H9 (cell line): ENCODE results near the gene PRICKLE3. TPM values are rescaled to one million over a fixed set of nuclear protein-coding genes. Genes with fewer than 3 reads are reported as not detected.

Experiments used
- DNase-seq: peaks from one replicate; pipeline ENCODE4 v3.0.0-alpha.2; 2017
- H2AFZ ChIP-seq: one replicate; pipeline ENCODE4 v1.6.1; 2013; ENCODE audit warnings: mild to moderate bottlenecking, low read length, control low read depth, moderate library complexity
- H2AK5ac ChIP-seq: 2 replicates; pipeline ENCODE4 v1.6.1; 2013; ENCODE audit warnings: low read length, control low read depth, mixed read lengths; ENCODE audit not compliant: insufficient read length
- H2BK120ac ChIP-seq: one replicate; pipeline ENCODE4 v1.6.1; 2013; ENCODE audit warnings: low read depth, mild to moderate bottlenecking, low read length, control low read depth, inconsistent platforms; ENCODE audit not compliant: poor library complexity, severe bottlenecking
- H2BK12ac ChIP-seq: 2 replicates; pipeline ENCODE4 v1.6.1; 2013; ENCODE audit warnings: low read length, control low read depth, mixed read lengths, low read depth; ENCODE audit not compliant: insufficient read length
- H2BK15ac ChIP-seq: 2 replicates; pipeline ENCODE4 v1.6.1; 2013; ENCODE audit warnings: low read depth, low read length, control low read depth
- H2BK20ac ChIP-seq: one replicate; pipeline ENCODE4 v1.6.1; 2013; ENCODE audit warnings: low read depth, mild to moderate bottlenecking, low read length, control low read depth, inconsistent platforms; ENCODE audit not compliant: poor library complexity, severe bottlenecking
- H2BK5ac ChIP-seq: 2 replicates; pipeline ENCODE4 v1.6.1; 2013; ENCODE audit warnings: low read length, control low read depth, mixed read lengths; ENCODE audit not compliant: insufficient read length
- H3K14ac ChIP-seq: 2 replicates; pipeline ENCODE4 v1.6.1; 2013; ENCODE audit warnings: low read length, control low read depth; ENCODE audit not compliant: insufficient read depth
- H3K18ac ChIP-seq: 2 replicates; pipeline ENCODE4 v1.6.1; 2013; ENCODE audit warnings: low read depth, mild to moderate bottlenecking, mixed read lengths, low read length, control low read depth; ENCODE audit not compliant: insufficient read length
- H3K23ac ChIP-seq: 2 replicates; pipeline ENCODE4 v1.6.1; 2013; ENCODE audit warnings: low read length, control low read depth, mixed read lengths, low read depth; ENCODE audit not compliant: insufficient read length
- H3K23me2 ChIP-seq: 2 replicates; pipeline ENCODE4 v1.6.1; 2013; ENCODE audit warnings: low read depth, mild to moderate bottlenecking, mixed read lengths, low read length, control low read depth; ENCODE audit not compliant: insufficient read length, poor library complexity, severe bottlenecking
- H3K27ac ChIP-seq: 2 replicates; pipeline ENCODE4 v1.5.1; 2013; ENCODE audit warnings: low read length, control low read depth, mixed read lengths, low read depth; ENCODE audit not compliant: insufficient read length
- H3K27me3 ChIP-seq: 2 replicates; pipeline ENCODE4 v1.6.1; 2013; ENCODE audit warnings: low read length, control low read depth, inconsistent platforms; ENCODE audit not compliant: insufficient read depth
- H3K4ac ChIP-seq: 2 replicates; pipeline ENCODE4 v1.6.1; 2013; ENCODE audit warnings: low read depth, mild to moderate bottlenecking, control low read depth, inconsistent platforms, low read length, moderate library complexity
- H3K4me1 ChIP-seq: 2 replicates; pipeline ENCODE4 v1.6.1; 2013; ENCODE audit warnings: low read length, control low read depth, inconsistent platforms; ENCODE audit not compliant: insufficient read depth
- H3K4me2 ChIP-seq: 2 replicates; pipeline ENCODE4 v1.6.1; 2013; ENCODE audit warnings: low read length, control low read depth, mixed read lengths; ENCODE audit not compliant: insufficient read length, insufficient read depth
- H3K56ac ChIP-seq: 2 replicates; pipeline ENCODE4 v1.6.1; 2013; ENCODE audit warnings: low read depth, mild to moderate bottlenecking, mixed read lengths, low read length, control low read depth; ENCODE audit not compliant: insufficient read length
- H3K79me1 ChIP-seq: 2 replicates; pipeline ENCODE4 v1.6.1; 2013; ENCODE audit warnings: low read depth, mild to moderate bottlenecking, moderate library complexity, low read length, control low read depth, inconsistent platforms; ENCODE audit not compliant: insufficient read depth, poor library complexity, severe bottlenecking
- H3K79me2 ChIP-seq: 2 replicates; pipeline ENCODE4 v1.6.1; 2013; ENCODE audit warnings: low read length, control low read depth, inconsistent platforms; ENCODE audit not compliant: insufficient read depth
- H3K9ac ChIP-seq: 2 replicates; pipeline ENCODE4 v1.6.1; 2013; ENCODE audit warnings: low read length, control low read depth, mixed read lengths; ENCODE audit not compliant: insufficient read length; ENCODE audit errors: extremely low read depth
- H3K9me3 ChIP-seq: one replicate; pipeline ENCODE4 v1.6.1; 2013; ENCODE audit warnings: low read depth, low read length, inconsistent platforms; ENCODE audit not compliant: control insufficient read depth
- H3T11ph ChIP-seq: one replicate; pipeline ENCODE4 v1.6.1; 2013; ENCODE audit warnings: mild to moderate bottlenecking, low read length, control low read depth, inconsistent platforms
- H4K20me1 ChIP-seq: one replicate; pipeline ENCODE4 v1.6.1; 2013; ENCODE audit not compliant: control insufficient read depth, insufficient read length, insufficient read depth
- H4K5ac ChIP-seq: 2 replicates; pipeline ENCODE4 v1.6.1; 2013; ENCODE audit warnings: low read depth, mild to moderate bottlenecking, mixed read lengths, low read length, control low read depth; ENCODE audit not compliant: insufficient read length
- H4K8ac ChIP-seq: replicated peaks from 2 replicates; pipeline ENCODE4 v1.6.1; 2013; ENCODE audit warnings: low read length, control low read depth, mixed read lengths, low read depth; ENCODE audit not compliant: insufficient read length
- H4K91ac ChIP-seq: 2 replicates; pipeline ENCODE4 v1.6.1; 2013; ENCODE audit warnings: low read depth, mild to moderate bottlenecking, moderate library complexity, mixed read lengths, low read length, control low read depth; ENCODE audit not compliant: insufficient read length
- H3K27ac Mint-ChIP-seq, 3 experiments: 2 replicates in 2 of 3; 3 replicates in 1 of 3; pipeline ENCODE4 v1.8.0; 2020 to 2021; ENCODE audit warnings: mixed read lengths in 3 of 3, mild to moderate bottlenecking in 1 of 3, moderate library complexity in 1 of 3
- H3K27me3 Mint-ChIP-seq: 2 replicates; pipeline ENCODE4 v1.8.0; 2021; ENCODE audit warnings: low read depth, mild to moderate bottlenecking, moderate library complexity, mixed read lengths
- H3K36me3 Mint-ChIP-seq, 3 experiments: 2 replicates in 2 of 3; 3 replicates in 1 of 3; pipeline ENCODE4 v1.8.0; 2020 to 2021; ENCODE audit warnings: low read depth in 3 of 3, mixed read lengths in 3 of 3; ENCODE audit not compliant: insufficient read depth in 1 of 3
- H3K4me1 Mint-ChIP-seq, 2 experiments: 2 replicates each; pipeline ENCODE4 v1.8.0; 2020; ENCODE audit warnings: mixed read lengths in 2 of 2
- H3K4me3 Mint-ChIP-seq, 2 experiments: 2 replicates in 1 of 2; 3 replicates in 1 of 2; pipeline ENCODE4 v1.8.0; 2020 to 2021; ENCODE audit warnings: mild to moderate bottlenecking in 2 of 2, mixed read lengths in 2 of 2, moderate library complexity in 1 of 2
- H3K9me3 Mint-ChIP-seq, 2 experiments: 2 replicates in 1 of 2; 3 replicates in 1 of 2; pipeline ENCODE4 v1.8.0; 2020; ENCODE audit warnings: mild to moderate bottlenecking in 2 of 2, mixed read lengths in 2 of 2, moderate library complexity in 1 of 2
- CTCF ChIP-seq: fragments of 200-600 bp; sonication (generic); conservative IDR thresholded peaks from 3 replicates; pipeline ENCODE4 v1.8.0; 2021; ENCODE audit warnings: antibody characterized with exemption, mild to moderate bottlenecking
- WGBS: extraction: QIAGEN DNeasy Blood & Tissue Kit; methylation state at CpG from one replicate; pipeline ENCODE4 v1.1.7; 2013; ENCODE audit warnings: missing lambda C conversion rate, low lambda C conversion rate, mixed read lengths; ENCODE audit not compliant: insufficient read length; ENCODE audit errors: extremely low coverage; 5-methylcytosine and 5-hydroxymethylcytosine counted together
- total RNA-seq: library from RNA; stranded (reverse); gene quantifications from 2 replicates; pipeline ENCODE4 v1.2.1, GENCODE V29; 2021

PRICKLE3 gene
- total RNA-seq, 1 experiment from 2014 or later, result 9.7 TPM

GRCh38 chrX:49233887-49234555, 47.8 kb upstream of the PRICKLE3 start:
- Histone ChIP-seq H2BK12ac (no peak overlapping the region), H2BK15ac (no peak overlapping the region), H3K23ac (no peak overlapping the region), H3K4me2 (no peak overlapping the region), H2AK5ac (no peak overlapping the region), H3K14ac (no peak overlapping the region), H2AFZ (no peak overlapping the region), H3K18ac (no peak overlapping the region), H3K4ac (no peak overlapping the region), H2BK120ac (no peak overlapping the region), H3K27ac (no peak overlapping the region), H3K9me3 (peaks cover 9% of the 10 kb centered on the region), H4K20me1 (no peaks in the 10 kb centered on the region), H4K91ac (no peak overlapping the region), H3T11ph (no peak overlapping the region), H3K27me3 (no peaks in the 10 kb centered on the region), H4K5ac (no peak overlapping the region), H3K4me1 (no peaks in the 10 kb centered on the region; the same call in 1 of the 2 replicates), H4K8ac (no peak overlapping the region), H3K56ac (no peak overlapping the region), H3K9ac (no peak overlapping the region), H2BK20ac (no peak overlapping the region), H3K23me2 (no peaks in the 10 kb centered on the region), H3K79me1 (no peaks in the 10 kb centered on the region), H3K79me2 (no peaks in the 10 kb centered on the region), H2BK5ac (no peak overlapping the region)
- H3K9me3 Mint-ChIP-seq, result peaks cover 56 to 77% of the 10 kb centered on the region in 2 experiments
- peaks cover 1% of the 10 kb centered on the region for H3K27me3 Mint-ChIP-seq
- no CpG with 5 or more reads among the region's 56 CpGs for WGBS
- no peak for TF ChIP-seq CTCF
- H3K27ac Mint-ChIP-seq, result no peak overlapping the region
- no peak for DNase-seq
- no peak overlapping the region; a peak in 1 of 5 replicates for H3K4me3 Mint-ChIP-seq
- peaks cover 0 to 8% (median 1%) of the 10 kb centered on the region in 3 experiments; a peak in 3 of 7 replicates for H3K36me3 Mint-ChIP-seq
- peaks cover 9 to 13% of the 10 kb centered on the region in 2 experiments for H3K4me1 Mint-ChIP-seq
